H54 (cell line): ENCODE data around the gene KCNH2.

ENCODE experiments used
- DNase-seq: peaks from one replicate; pipeline ENCODE4 v3.0.0; 2011; ENCODE audit warnings: low spot score, mixed read lengths; ENCODE audit not compliant: insufficient read length
- FAIRE-seq: peaks from 3 replicates; lab custom pipeline; 2011; peaks lifted over from hg19 to GRCh38; lab: Jason Lieb, UNC
- POLR2A ChIP-seq: IDR thresholded peaks from 2 replicates; pipeline ENCODE4 v1.6.1; 2011; ENCODE audit warnings: low read depth, mild to moderate bottlenecking, low read length

KCNH2 gene

DNA sequence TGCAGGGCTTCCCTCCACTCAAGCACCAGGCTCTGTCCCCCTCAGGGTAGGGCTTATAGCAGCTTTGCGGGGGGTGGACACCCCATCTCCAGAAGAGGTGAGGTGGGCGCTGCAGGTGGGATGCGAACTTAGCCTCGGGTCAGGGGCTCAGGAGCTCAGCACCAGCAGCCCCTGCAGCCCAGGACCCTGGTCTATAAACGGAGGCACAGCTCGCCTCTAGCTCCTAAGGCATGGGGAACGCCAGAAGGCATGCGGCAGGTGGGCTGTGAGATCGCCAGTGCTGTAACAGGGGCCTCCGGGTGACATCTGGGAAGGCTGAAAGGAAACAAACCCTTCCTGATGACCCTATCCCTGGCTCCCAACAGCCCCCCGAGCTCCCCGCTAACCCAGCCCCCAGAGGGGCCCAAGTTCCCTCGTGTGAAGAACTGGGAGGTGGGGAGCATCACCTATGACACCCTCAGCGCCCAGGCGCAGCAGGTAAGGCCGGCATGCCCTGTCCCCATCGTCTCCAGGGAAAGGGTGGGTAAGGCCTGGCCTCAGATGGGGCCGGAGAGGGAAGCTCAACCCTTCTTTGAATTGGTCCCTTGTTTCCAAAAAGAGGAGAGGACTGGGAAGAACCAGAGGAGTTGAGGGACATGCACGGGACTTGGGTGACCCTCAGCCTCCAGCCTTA lies 16.9 kb upstream of the KCNH2 start:
- DNase-seq (no peak), FAIRE-seq (no peak)
- TF ChIP-seq POLR2A: no peak

DNA sequence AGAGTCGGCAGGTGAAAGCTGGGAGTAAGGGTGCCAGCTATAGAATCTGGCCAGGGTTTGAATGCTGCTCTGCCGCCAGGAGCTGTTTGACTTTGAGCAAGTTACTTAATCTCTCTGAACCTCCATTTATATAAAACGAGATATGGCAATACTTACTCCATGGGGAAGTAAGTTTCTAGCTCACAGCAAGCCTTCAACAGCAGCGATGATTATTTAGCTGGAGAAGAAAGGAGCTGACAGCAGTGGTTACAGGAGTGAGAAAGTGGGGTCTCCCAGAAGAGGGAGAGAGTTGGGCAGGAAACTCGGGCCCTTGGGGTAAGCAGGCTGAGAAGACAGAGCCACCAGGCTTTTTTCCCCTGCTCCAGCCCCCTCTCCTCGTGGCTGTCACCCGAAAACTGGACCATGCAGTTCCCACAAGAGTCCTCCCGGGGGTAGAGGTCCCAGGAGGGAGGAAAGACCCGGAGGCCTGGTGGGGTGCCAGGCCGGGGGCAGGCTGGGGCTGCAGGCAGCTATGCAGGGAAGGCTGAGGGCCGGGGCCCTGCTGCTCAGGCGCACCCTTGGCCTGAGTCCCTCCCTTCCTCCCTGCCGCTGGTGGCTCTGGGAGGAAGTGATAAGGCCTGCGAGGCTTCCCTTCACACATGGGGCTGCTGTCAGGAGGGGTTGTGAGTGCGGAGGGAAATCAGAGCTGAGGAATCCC lies 16.2 kb upstream of the KCNH2 start:
- no peak for FAIRE-seq
- TF ChIP-seq POLR2A: no peak
- no peak for DNase-seq

DNA sequence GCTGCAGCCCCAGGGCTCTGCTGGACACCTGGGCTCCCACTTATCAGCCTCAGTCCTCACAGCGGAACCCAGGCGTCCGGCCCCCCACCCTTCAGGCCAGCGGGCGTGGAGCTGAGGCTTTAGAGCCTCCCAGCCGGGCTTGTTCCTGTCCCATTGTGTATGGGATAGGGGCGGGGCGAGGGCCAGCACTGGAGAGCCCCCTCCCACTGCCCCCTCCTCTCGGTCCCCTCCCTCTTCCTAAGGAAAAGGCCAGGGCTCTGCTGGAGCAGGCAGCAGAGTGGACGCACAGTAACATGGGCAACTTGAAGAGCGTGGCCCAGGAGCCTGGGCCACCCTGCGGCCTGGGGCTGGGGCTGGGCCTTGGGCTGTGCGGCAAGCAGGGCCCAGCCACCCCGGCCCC lies 15.4 kb upstream of the KCNH2 start:
- DNase-seq (no peak), FAIRE-seq (no peak)
- no peak for TF ChIP-seq POLR2A

DNA sequence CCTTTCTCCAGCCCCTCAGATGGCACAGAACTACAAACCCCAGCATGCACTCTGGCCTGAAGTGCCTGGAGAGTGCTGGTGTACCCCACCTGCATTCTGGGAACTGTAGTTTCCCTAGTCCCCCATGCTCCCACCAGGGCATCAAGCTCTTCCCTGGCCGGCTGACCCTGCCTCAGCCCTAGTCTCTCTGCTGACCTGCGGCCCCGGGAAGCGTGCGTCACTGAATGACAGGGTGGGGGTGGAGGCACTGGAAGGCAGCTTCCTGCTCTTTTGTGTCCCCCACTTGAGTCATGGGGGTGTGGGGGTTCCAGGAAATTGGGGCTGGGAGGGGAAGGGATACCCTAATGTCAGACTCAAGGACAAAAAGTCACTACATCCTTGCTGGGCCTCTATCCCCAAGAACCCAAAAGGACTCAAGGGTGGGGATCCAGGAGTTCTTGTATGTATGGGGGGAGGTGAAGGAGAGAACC lies 14.7 kb upstream of the KCNH2 start:
- DNase-seq (no peak), FAIRE-seq (no peak)
- no peak for TF ChIP-seq POLR2A

DNA sequence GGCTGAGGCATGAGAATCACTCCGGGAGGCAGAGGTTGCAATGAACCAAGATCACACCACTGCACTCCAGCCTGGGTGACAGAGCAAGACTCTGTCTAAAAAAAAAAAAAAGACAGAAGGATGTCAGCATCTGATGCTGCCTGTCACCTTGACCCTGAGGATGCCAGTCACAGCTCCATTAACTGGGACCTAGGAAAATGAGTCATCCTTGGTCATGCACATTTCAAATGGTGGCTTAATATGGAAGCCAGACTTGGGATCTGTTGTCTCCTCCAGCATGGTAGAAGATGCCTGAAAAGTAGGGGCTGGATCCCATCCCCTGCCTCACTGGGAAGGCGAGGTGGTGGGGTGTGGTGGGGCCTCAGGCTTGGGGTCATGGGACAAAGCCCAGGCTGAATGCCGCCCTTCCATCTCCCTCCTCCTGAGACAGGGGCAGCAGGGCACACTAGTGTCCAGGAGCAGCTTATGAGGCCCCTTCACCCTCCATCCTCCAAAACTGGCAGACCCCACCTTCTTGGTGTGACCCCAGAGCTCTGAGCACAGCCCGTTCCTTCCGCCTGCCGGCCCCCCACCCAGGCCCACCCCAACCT lies 14.0 kb upstream of the KCNH2 start:
- no peak for TF ChIP-seq POLR2A
- FAIRE-seq (no peak), DNase-seq (no peak)

DNA sequence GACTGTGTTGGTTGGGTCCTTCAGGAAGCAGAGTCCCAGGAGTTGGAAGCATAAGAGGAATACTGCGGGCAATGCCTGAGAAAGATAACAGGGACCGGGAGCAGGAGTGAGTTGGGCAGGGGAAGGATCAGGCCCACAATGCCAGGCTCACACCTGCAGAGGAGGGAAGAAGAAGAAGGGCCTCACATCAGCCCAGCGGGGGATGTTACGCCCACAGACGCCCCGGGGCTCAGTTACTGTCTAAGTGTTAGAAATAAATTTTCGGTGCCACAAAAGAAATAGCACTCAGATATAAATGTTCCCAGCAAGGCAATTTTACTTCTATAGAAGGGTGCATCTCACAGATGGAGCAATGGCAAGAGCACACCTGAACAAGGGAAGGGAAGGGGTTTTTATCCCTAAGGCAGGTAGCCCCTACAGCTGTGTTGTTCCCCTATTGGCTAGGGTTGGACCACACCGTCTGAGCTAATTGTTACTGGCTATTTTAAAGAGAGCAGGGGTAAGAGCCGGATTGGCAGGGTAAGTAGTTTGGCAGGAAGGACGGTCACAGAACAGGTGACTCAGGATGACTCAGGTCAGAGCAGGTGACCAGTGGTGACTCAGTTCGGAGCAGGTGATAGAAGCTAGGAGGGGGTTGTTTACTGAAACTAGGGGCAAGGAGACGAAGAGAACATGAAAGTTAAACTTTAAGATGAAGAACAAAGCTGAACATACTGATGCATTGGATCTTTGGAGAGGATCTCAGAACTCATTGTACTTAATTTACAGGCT lies 12.5 kb upstream of the KCNH2 start, which contains the start of gene NOS3:
Gene NOS3 (plus strand): TSS at position 602 of the 771 bp plus-strand sequence. CDS start 2,787 bp downstream, outside the sequence.
- DNase-seq (no peak), FAIRE-seq (no peak)
- no peak for TF ChIP-seq POLR2A

DNA sequence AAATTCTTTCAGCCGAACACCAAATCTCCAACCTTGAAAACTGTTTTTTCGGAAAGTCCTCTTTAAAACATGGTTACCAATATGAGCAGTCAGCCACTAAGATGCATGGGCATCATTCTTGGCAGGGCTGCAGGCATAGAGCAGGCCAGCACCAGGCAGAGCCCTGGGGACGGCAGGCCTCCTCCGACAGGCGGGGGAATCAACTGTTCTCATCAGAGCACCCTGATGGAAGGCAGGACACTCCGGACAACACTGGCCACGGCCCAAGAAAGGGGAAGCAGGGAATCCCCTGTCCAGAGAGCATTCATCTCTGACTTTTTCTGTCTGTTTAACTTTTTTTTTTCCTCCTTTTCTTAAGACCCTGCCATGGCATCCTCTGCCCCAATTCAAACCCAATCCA lies 11.3 kb upstream of the KCNH2 start:
- no peak for FAIRE-seq
- TF ChIP-seq POLR2A: no peak

DNA sequence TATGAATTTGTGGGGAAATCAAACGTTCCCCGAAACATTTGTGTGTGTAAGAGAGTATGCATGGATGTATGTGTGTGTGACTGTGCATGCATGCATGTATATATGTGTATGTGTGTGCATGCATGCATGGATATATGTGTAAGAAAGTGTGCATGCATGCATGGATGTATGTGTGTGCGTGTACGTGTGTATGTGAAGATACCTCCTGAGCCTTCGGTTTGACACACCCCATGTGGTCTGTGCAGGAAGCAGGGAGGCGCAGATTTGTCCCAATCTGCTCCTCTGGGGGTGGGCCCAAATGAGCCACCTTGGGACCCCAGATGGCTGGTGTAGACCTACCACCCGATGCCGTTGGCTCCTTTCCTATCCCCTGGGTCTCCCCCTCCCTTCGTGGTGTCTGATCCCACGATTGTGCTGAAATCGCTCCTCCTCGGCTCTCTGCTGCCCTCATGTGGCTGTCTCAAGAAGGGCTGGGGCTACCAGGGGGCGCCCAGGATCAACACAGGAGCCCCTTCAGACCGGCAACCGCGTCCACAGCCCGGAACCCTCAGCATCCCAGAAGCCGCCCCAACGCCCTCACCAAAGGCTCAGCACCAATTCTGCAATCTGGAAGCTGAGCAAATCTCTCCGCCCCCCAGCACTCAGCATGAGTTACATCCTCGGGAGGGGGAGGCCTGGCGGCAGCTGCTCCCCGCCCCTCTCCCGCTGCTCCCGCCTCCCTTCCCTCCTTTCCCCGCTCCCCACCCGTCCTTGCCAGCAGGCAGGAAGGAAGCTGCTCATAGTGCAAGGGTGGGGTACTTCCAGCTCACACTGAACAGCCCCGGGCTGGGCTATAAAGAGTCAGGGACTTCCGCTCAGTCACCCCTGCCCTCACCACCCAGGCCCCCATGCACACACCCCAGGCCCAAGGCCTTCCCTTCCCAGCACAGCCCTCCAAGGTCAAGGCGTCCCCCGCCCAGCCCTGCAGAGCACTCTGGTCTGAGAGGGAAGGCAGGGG lies 10.4 kb upstream of the KCNH2 start:
- no peak for TF ChIP-seq POLR2A
- FAIRE-seq (no peak), DNase-seq (no peak)

More for the DNA sequence above, 11.3 kb upstream of the KCNH2 start:
- DNase-seq: no peak

DNA sequence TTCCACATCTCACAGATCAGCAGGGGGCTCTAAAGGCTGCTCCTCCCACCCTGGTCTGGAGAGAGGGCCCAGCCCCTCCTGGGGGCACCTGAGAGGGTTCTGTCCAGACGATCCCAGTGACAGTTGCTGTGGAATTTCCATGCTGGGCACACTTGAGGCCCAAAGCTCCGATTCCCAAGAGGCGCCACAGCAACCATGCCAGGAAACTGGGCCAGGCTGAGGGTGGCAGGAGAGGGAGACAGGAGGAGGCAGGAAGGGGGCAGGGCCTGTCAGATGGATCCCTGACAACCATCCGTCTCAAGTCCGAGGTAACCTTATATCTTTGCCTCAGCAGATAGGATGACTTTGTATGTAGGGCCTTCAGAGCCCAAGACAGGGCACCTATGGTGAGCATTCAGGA lies 8.4 kb upstream of the KCNH2 start:
- DNase-seq (no peak), FAIRE-seq (no peak)
- TF ChIP-seq POLR2A: no peak

DNA sequence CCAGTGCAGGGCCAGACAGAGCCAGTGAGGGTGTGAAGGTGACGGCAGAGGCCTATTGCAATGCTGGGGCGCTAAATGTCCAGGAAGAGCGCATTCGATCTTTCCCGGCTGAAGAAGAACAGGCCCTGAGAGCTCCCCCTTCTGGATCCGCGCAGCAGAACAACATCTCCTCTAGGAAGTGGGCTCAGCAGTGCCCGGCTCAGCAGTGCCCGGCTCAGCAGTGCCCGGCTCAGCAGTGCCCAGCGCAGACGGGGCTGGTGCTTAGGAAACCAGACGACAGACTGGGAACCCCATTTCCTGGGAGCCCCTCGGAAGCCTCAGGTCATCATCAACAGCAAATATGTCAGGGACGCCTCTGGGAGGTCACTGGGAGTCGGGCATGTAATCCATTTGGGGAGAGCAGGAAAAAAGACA lies 8.0 kb upstream of the KCNH2 start:
- FAIRE-seq (no peak), DNase-seq (no peak)
- TF ChIP-seq POLR2A: no peak

DNA sequence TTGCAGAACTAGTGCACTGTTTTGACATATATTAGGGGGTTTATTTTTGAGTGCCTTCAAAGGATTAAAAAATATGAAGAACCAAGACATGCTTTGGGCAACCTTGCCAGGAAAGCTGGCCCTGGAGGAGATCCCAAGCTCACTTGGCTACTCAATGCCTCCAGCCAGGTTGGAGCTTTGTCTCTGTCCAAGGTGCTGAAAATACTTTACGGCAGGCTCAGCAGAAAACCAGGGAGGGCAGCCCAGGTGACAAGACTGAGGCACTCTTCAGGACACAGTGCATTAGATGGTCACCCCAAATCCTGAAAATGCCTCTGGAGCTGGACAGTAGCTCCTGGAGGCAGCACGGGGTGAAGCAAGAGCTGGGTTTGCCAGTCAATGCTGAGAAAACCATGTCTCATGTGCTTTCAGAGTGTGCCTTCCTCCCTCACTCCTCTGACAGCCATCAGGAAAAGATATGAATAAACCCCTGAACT lies 5.8 kb upstream of the KCNH2 start:
- no peak for DNase-seq

DNA sequence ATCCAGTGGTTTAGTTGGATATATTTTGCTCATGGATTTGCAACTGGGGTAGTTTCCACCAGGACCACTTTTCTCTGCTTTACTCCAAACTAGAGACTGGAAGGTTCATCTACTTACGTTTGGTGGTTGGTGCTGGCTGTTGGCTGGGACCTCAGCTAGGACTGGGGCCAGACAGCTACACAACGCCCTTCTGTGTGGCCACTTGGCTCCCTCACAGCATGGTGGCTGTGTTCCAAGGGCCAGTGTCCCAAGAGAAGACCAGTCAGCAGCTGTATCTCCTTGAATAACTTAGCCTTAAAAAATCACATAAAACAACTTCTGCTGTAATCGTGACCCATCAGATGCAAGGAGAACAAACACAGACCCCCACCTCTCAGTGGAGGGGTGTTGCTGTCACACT lies 4.2 kb upstream of the KCNH2 start:
- DNase-seq (no peak), FAIRE-seq (no peak)
- no peak for TF ChIP-seq POLR2A

More for the DNA sequence above, 5.8 kb upstream of the KCNH2 start:
- no peak for TF ChIP-seq POLR2A
- no peak for FAIRE-seq
